K562 (cell line): ENCODE measurements around the gene EPSTI1. TPM values are rescaled to one million over a fixed set of nuclear protein-coding genes. Genes with fewer than 3 reads are reported as not detected.

Source experiments
- ATAC-seq: fragments of 200-7000 bp; cut with Tn5 transposase; 3 replicates; pipeline ENCODE4 v1.9.1; 2020; ENCODE audit warnings: moderate library complexity
- BruUV-seq: library from RNA; stranded (reverse); fragments of 400-500 nt; replicated peaks from 2 replicates; lab custom pipeline; 2021; lab: Mats Ljungman, UMichigan
- CTCF ChIA-PET: fragments of 300-600 bp; formaldehyde crosslinking; extraction: SDS; loops from one replicate; lab custom pipeline; 2021; ENCODE audit warnings: low intra/inter-chr PET ratio; lab: Yijun Ruan, JAX
- POLR2A ChIA-PET: fragments of 300-600, 350-650 bp; sonication (Branson Sonifier 250); formaldehyde crosslinking; extraction: SDS; loops from one replicate; lab custom pipeline; 2021; ENCODE audit warnings: antibody characterized with exemption, inconsistent platforms; lab: Yijun Ruan, JAX
- DNase-seq, 4 experiments: peaks; one replicate each; pipeline versions ENCODE4 v3.0.0 to v3.0.0-alpha.2; 2011 to 2018; ENCODE audit warnings: low spot score in 3 of 4, mixed read lengths in 3 of 4; ENCODE audit errors: extremely low read depth in 1 of 4
- FAIRE-seq: peaks from 2 replicates; lab custom pipeline; 2011; peaks lifted over from hg19 to GRCh38; lab: Jason Lieb, UNC
- H2AFZ ChIP-seq: 2 replicates; pipeline ENCODE4 v1.6.0; 2011; ENCODE audit warnings: low read depth, low read length, control low read depth, inconsistent platforms
- H3K27ac ChIP-seq: fragments of 200-600 bp; 3 replicates; pipeline ENCODE4 v1.8.0; 2011; ENCODE audit warnings: low read depth, mild to moderate bottlenecking, control low read depth, inconsistent platforms, low read length, moderate library complexity, mixed read lengths; ENCODE audit errors: extremely low read depth
- H3K27me3 ChIP-seq, 2 experiments: fragments of 300-600 bp in 1 of 2; 2 replicates in 1 of 2; 3 replicates in 1 of 2; pipeline versions ENCODE4 v1.6.0 to v1.8.0; 2011; ENCODE audit warnings: inconsistent platforms in 2 of 2, low read length in 2 of 2, mild to moderate bottlenecking in 1 of 2, mixed read lengths in 1 of 2, moderate library complexity in 1 of 2; ENCODE audit not compliant: control insufficient read depth in 2 of 2, insufficient read depth in 2 of 2
- H3K36me3 ChIP-seq: fragments of 300-600 bp; 3 replicates; pipeline ENCODE4 v1.8.0; 2011; ENCODE audit warnings: mild to moderate bottlenecking, low read length, inconsistent platforms; ENCODE audit not compliant: control insufficient read depth, insufficient read depth
- H3K4me1 ChIP-seq, 2 experiments: fragments of 200-600 bp in 1 of 2; replicated peaks in 1 of 2; 2 replicates in 1 of 2; 3 replicates in 1 of 2; pipeline versions ENCODE4 v1.5.1 to v1.8.0; 2011; ENCODE audit warnings: inconsistent platforms in 2 of 2, low read length in 2 of 2, mild to moderate bottlenecking in 1 of 2, mixed read lengths in 1 of 2, moderate library complexity in 1 of 2; ENCODE audit not compliant: control insufficient read depth in 2 of 2, insufficient read depth in 2 of 2
- H3K4me2 ChIP-seq: 2 replicates; pipeline ENCODE4 v1.6.1; 2011; ENCODE audit warnings: low read length, control low read depth, inconsistent platforms, mixed read lengths; ENCODE audit not compliant: insufficient read depth
- H3K4me3 ChIP-seq: fragments of 200-600 bp; sonication (generic), shearing (Covaris generic); 2 replicates; pipeline ENCODE4 v1.5.1; 2016; ENCODE audit warnings: control low read depth, inconsistent platforms
- H3K79me2 ChIP-seq: fragments of 200-600 bp; 3 replicates; pipeline ENCODE4 v1.8.0; 2011; ENCODE audit warnings: low read length, inconsistent platforms; ENCODE audit not compliant: control insufficient read depth, insufficient read depth
- H3K9ac ChIP-seq, 2 experiments: 2 replicates each; pipeline versions ENCODE4 v1.6.0 to v1.6.1; 2011; ENCODE audit warnings: low read depth in 2 of 2, low read length in 2 of 2, control low read depth in 1 of 2, inconsistent platforms in 1 of 2, mild to moderate bottlenecking in 1 of 2, mixed read lengths in 1 of 2; ENCODE audit not compliant: insufficient read depth in 1 of 2
- H3K9me1 ChIP-seq: one replicate; pipeline ENCODE4 v1.6.0; 2011; ENCODE audit warnings: inconsistent platforms, mild to moderate bottlenecking, low read length, moderate library complexity; ENCODE audit not compliant: control insufficient read depth, insufficient read depth
- H3K9me3 ChIP-seq: replicated peaks from 2 replicates; pipeline ENCODE4 v1.5.1; 2011; ENCODE audit warnings: low read depth, low read length, inconsistent platforms; ENCODE audit not compliant: control insufficient read depth, insufficient read depth
- H4K20me1 ChIP-seq: replicated peaks from 2 replicates; pipeline ENCODE4 v1.6.1; 2011; ENCODE audit warnings: low read length, inconsistent platforms, mixed read lengths; ENCODE audit not compliant: control insufficient read depth, insufficient read depth
- ELF4 ChIP-seq: fragments of 450-650 bp; formaldehyde crosslinking; IDR thresholded peaks from 2 replicates; pipeline ENCODE4 v1.4.0; 2022; ENCODE audit warnings: missing genetic modification characterization
- FOXP1 ChIP-seq: sonication (generic); formaldehyde crosslinking; IDR thresholded peaks from 2 replicates; pipeline ENCODE4 v1.8.0; 2022; ENCODE audit warnings: mild to moderate bottlenecking, missing genetic modification reagents
- MCM7 ChIP-seq, 2 experiments: fragments of 450-650 bp; IDR thresholded peaks; 2 replicates each; pipeline ENCODE4 v1.6.1; 2016 to 2018
- NCOA4 ChIP-seq: fragments of 450-650 bp; IDR thresholded peaks from 2 replicates; pipeline ENCODE4 v1.6.1; 2018; ENCODE audit warnings: mild to moderate bottlenecking; ENCODE audit not compliant: partially characterized antibody
- NR3C1 ChIP-seq: sonication (generic); formaldehyde crosslinking; IDR thresholded peaks from 2 replicates; pipeline ENCODE4 v1.8.1; 2022; ENCODE audit warnings: missing genetic modification reagents
- PML ChIP-seq: IDR thresholded peaks from 2 replicates; pipeline ENCODE4 v1.6.1; 2012; ENCODE audit warnings: low read length, inconsistent platforms
- RAD21 ChIP-seq, 2 experiments: fragments of 250-450 bp in 1 of 2; fragments of 450-650 bp in 1 of 2; sonication (Bioruptor Pico) in 1 of 2; formaldehyde crosslinking in 1 of 2; IDR thresholded peaks in 1 of 2; conservative IDR thresholded peaks in 1 of 2; 2 replicates each; pipeline versions ENCODE4 v1.4.0 to v1.8.0; 2020 to 2022; ENCODE audit warnings: mild to moderate bottlenecking in 2 of 2, moderate library complexity in 1 of 2
- ZNF133 ChIP-seq: fragments of 250-450 bp; sonication (Bioruptor Pico); IDR thresholded peaks from 2 replicates; pipeline ENCODE4 v1.4.0; 2020; ENCODE audit warnings: mild to moderate bottlenecking
- WGBS: fragments of 100-300 bp; shearing (Covaris generic); methylation state at CpG from one replicate; pipeline ENCODE4 v1.1.6; 2016; ENCODE audit warnings: low coverage, mixed read lengths; ENCODE audit not compliant: insufficient coverage; ENCODE audit errors: missing lambda C conversion rate; 5-methylcytosine and 5-hydroxymethylcytosine counted together
- in situ Hi-C: fragments of 300-500 bp; cut with MboI; formaldehyde crosslinking; loops from 4 replicates; pipeline ENCODE4 v1.15.0; 2018; ENCODE audit warnings: inconsistent platforms, mixed read lengths
- intact Hi-C: fragments of 100-400 bp; cut with micrococcal nuclease; formaldehyde crosslinking; loops from 2 replicates; pipeline ENCODE4 v1.14.2; 2022
- polyA plus RNA-seq, 8 experiments: library from polyadenylated mRNA; depleted of rRNA in 4 of 8; stranded (reverse) in 5 of 8; unstranded in 3 of 8; fragments of >200 nt; fragmentation: Nextera tagmentation in 2 of 8; fragmentation: Illumina TruSeq in 1 of 8; extraction: Ambion mirVana in 2 of 8; extraction: Trizol in 1 of 8; gene quantifications; 2 replicates each; pipeline versions ENCODE4 v1.2.1 to v1.2.3, GENCODE V29; 2011 to 2014; ENCODE audit warnings: inconsistent platforms in 1 of 8, missing spikeins in 1 of 8
- total RNA-seq, 7 experiments: library from RNA; depleted of rRNA in 6 of 7; stranded (reverse); fragments of >200 nt in 6 of 7; fragmentation: Illumina TruSeq in 2 of 7; extraction: Trizol in 2 of 7; gene quantifications; 2 replicates each; pipeline versions ENCODE4 v1.2.1 to v1.2.3, GENCODE V29; 2011 to 2021; ENCODE audit warnings: low replicate concordance in 1 of 7
- TF ChIP-seq, protein P1 (sequence below), 2 experiments: fragments of 150-350 bp in 1 of 2; IDR thresholded peaks; 2 replicates each; pipeline ENCODE4 v1.6.1; 2012 to 2016; ENCODE audit warnings: low read depth in 2 of 2, low read length in 2 of 2, mild to moderate bottlenecking in 1 of 2, moderate library complexity in 1 of 2
- TF ChIP-seq, protein P2 (sequence below): fragments of 450-650 bp; IDR thresholded peaks from 2 replicates; pipeline ENCODE4 v1.6.1; 2016
- TF ChIP-seq, protein P3 (sequence below): sonication (generic); formaldehyde crosslinking; IDR thresholded peaks from 2 replicates; pipeline ENCODE4 v1.4.0; 2020; ENCODE audit warnings: mild to moderate bottlenecking, missing genetic modification reagents
- TF ChIP-seq, protein P4 (sequence below): fragments of 250-450 bp; sonication (Bioruptor Pico); IDR thresholded peaks from 2 replicates; pipeline ENCODE4 v1.4.0; 2020; ENCODE audit warnings: mild to moderate bottlenecking, moderate library complexity
- TF ChIP-seq, protein P5 (sequence below): sonication (generic); formaldehyde crosslinking; IDR thresholded peaks from 2 replicates; pipeline ENCODE4 v1.8.1; 2023; ENCODE audit warnings: mild to moderate bottlenecking, missing genetic modification reagents, moderate library complexity

EPSTI1 gene
- total and polyA plus RNA-seq, 9 of the 15 experiments (the other 6 are each of a cell fraction or from before 2014, with no cell fraction given), result 0.18 to 1.0 TPM; not detected in 7

DNA sequence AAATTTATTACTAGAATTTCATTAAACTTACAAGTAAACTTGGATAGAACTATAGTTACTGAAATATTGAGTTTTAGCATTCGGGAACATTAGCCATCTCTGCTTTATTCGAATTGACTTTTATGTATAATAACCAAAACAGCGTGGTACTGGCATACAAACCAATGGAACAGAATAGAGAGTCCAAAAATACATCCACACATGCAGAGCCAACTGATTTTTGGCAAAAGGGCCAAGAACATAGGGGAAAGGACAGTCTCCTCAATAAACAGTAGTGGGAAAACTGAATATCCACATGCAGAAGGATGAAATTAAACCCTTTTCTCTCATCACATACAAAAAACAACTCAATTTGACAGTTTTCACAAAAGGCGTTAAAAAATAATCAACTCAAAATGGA is 84.3 kb downstream of the EPSTI1 start:
- Histone ChIP-seq H3K27ac (no peak overlapping the region), H3K36me3 (no peaks in the 10 kb centered on the region), H3K79me2 (no peaks in the 10 kb centered on the region), H3K4me3 (no peak overlapping the region), H4K20me1 (no peaks in the 10 kb centered on the region), H3K27me3 (no peaks in the 10 kb centered on the region), H3K9ac (no peak overlapping the region), H3K9me3 (no peaks in the 10 kb centered on the region), H3K4me2 (no peak overlapping the region), H3K4me1 (no peaks in the 10 kb centered on the region), H3K9me1 (no peaks in the 10 kb centered on the region), H2AFZ (no peak overlapping the region)
- no peak for ATAC-seq
- POLR2A ChIA-PET, result no interaction called here
- FAIRE-seq, result no peak
- CTCF ChIA-PET, result no interaction called here
- intact Hi-C loops, result no loop called here
- in situ Hi-C loops, result no loop called here
- BruUV-seq, result no TSS peak
- no peak for DNase-seq
- WGBS, result 0% methylated on average over 4 of the region's 4 CpGs
- TF ChIP-seq MCM7 (IDR thresholded peaks at IDR 0.05) (no peak), ELF4 (no peak), NR3C1 (no peak), ZNF133 (CRISPR knock-in tag) (no peak), NCOA4 (no peak), FOXP1 (CRISPR knock-in tag) (no peak), RAD21 (CRISPR knock-in tag; conservative IDR thresholded peaks at IDR 0.05 in 1 of 2, IDR thresholded peaks at IDR 0.05 in 1 of 2) (no peak), PML (no peak)
- TF ChIP-seq, protein P1, sequence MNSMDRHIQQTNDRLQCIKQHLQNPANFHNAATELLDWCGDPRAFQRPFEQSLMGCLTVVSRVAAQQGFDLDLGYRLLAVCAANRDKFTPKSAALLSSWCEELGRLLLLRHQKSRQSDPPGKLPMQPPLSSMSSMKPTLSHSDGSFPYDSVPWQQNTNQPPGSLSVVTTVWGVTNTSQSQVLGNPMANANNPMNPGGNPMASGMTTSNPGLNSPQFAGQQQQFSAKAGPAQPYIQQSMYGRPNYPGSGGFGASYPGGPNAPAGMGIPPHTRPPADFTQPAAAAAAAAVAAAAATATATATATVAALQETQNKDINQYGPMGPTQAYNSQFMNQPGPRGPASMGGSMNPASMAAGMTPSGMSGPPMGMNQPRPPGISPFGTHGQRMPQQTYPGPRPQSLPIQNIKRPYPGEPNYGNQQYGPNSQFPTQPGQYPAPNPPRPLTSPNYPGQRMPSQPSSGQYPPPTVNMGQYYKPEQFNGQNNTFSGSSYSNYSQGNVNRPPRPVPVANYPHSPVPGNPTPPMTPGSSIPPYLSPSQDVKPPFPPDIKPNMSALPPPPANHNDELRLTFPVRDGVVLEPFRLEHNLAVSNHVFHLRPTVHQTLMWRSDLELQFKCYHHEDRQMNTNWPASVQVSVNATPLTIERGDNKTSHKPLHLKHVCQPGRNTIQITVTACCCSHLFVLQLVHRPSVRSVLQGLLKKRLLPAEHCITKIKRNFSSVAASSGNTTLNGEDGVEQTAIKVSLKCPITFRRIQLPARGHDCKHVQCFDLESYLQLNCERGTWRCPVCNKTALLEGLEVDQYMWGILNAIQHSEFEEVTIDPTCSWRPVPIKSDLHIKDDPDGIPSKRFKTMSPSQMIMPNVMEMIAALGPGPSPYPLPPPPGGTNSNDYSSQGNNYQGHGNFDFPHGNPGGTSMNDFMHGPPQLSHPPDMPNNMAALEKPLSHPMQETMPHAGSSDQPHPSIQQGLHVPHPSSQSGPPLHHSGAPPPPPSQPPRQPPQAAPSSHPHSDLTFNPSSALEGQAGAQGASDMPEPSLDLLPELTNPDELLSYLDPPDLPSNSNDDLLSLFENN (IDR thresholded peaks at IDR 0.05; ENCODE audit: low read depth in 2 of 2, low read length in 2 of 2), result no peak
- TF ChIP-seq, protein P2, sequence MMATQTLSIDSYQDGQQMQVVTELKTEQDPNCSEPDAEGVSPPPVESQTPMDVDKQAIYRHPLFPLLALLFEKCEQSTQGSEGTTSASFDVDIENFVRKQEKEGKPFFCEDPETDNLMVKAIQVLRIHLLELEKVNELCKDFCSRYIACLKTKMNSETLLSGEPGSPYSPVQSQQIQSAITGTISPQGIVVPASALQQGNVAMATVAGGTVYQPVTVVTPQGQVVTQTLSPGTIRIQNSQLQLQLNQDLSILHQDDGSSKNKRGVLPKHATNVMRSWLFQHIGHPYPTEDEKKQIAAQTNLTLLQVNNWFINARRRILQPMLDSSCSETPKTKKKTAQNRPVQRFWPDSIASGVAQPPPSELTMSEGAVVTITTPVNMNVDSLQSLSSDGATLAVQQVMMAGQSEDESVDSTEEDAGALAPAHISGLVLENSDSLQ, result no peak
- TF ChIP-seq, protein P3, sequence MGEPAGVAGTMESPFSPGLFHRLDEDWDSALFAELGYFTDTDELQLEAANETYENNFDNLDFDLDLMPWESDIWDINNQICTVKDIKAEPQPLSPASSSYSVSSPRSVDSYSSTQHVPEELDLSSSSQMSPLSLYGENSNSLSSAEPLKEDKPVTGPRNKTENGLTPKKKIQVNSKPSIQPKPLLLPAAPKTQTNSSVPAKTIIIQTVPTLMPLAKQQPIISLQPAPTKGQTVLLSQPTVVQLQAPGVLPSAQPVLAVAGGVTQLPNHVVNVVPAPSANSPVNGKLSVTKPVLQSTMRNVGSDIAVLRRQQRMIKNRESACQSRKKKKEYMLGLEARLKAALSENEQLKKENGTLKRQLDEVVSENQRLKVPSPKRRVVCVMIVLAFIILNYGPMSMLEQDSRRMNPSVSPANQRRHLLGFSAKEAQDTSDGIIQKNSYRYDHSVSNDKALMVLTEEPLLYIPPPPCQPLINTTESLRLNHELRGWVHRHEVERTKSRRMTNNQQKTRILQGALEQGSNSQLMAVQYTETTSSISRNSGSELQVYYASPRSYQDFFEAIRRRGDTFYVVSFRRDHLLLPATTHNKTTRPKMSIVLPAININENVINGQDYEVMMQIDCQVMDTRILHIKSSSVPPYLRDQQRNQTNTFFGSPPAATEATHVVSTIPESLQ (CRISPR knock-in tag), result no peak
- TF ChIP-seq, protein P4, sequence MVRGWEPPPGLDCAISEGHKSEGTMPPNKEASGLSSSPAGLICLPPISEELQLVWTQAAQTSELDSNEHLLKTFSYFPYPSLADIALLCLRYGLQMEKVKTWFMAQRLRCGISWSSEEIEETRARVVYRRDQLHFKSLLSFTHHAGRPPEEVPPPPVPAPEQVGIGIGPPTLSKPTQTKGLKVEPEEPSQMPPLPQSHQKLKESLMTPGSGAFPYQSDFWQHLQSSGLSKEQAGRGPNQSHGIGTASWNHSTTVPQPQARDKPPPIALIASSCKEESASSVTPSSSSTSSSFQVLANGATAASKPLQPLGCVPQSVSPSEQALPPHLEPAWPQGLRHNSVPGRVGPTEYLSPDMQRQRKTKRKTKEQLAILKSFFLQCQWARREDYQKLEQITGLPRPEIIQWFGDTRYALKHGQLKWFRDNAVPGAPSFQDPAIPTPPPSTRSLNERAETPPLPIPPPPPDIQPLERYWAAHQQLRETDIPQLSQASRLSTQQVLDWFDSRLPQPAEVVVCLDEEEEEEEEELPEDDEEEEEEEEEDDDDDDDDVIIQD, result no peak
- TF ChIP-seq, protein P5, sequence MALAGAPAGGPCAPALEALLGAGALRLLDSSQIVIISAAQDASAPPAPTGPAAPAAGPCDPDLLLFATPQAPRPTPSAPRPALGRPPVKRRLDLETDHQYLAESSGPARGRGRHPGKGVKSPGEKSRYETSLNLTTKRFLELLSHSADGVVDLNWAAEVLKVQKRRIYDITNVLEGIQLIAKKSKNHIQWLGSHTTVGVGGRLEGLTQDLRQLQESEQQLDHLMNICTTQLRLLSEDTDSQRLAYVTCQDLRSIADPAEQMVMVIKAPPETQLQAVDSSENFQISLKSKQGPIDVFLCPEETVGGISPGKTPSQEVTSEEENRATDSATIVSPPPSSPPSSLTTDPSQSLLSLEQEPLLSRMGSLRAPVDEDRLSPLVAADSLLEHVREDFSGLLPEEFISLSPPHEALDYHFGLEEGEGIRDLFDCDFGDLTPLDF (CRISPR knock-in tag), result no peak
